K562 treated with DMSO at 1 percent for 48 hours (cell line): ENCODE measurements around the gene SEMA6C. TPM values are rescaled to one million over a fixed set of nuclear protein-coding genes. Genes with fewer than 3 reads are reported as not detected.

Experiments
- total RNA-seq: library from RNA; unstranded; fragments of 300-600 nt; gene quantifications from 2 replicates; pipeline ENCODE4 v1.2.3, GENCODE V29; 2022; ENCODE audit warnings: low replicate concordance; ENCODE audit errors: extremely low read depth

Gene SEMA6C, protein sequence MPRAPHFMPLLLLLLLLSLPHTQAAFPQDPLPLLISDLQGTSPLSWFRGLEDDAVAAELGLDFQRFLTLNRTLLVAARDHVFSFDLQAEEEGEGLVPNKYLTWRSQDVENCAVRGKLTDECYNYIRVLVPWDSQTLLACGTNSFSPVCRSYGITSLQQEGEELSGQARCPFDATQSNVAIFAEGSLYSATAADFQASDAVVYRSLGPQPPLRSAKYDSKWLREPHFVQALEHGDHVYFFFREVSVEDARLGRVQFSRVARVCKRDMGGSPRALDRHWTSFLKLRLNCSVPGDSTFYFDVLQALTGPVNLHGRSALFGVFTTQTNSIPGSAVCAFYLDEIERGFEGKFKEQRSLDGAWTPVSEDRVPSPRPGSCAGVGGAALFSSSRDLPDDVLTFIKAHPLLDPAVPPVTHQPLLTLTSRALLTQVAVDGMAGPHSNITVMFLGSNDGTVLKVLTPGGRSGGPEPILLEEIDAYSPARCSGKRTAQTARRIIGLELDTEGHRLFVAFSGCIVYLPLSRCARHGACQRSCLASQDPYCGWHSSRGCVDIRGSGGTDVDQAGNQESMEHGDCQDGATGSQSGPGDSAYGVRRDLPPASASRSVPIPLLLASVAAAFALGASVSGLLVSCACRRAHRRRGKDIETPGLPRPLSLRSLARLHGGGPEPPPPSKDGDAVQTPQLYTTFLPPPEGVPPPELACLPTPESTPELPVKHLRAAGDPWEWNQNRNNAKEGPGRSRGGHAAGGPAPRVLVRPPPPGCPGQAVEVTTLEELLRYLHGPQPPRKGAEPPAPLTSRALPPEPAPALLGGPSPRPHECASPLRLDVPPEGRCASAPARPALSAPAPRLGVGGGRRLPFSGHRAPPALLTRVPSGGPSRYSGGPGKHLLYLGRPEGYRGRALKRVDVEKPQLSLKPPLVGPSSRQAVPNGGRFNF
- total RNA-seq = not detected in 2 replicates

DNA sequence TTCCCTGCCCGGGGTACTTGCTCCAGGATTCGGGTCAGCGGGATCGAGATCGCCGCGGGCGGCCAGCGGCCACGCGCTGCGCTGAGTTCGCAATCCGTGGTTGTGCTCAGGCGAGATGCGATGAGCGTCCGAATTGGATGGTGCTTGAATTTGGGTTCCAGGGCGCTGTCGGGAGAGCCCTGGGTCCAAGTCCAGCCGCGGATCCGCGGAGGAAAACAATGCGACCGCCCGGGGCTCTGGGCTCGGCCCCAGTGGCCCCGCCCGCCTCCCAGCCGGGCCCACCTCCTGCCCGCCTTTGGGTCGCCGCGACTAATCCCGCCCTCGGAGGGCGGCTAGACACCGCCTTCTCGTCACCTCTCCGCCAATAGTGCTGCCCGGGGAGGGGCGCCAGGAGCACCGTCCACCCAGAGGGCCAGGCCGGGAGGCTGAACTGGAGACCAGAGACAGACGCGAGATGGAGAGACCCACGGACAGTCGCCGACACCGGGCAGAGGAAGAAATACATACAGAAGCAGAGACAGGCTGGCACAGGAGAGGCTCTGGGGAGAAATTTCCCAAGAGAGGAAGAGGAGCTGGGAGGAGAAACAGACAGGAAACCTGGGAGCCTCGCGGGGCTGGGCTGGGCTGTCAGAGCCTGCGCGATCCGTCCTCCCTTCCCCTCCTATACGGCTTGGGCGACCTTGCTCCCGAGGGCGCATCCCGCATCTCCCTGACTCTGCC lies at the start of gene SEMA6C:
Gene SEMA6C (minus strand): TSS at position 220 of the 720 bp plus-strand sequence. CDS start 4,010 bp downstream, outside the sequence.

DNA sequence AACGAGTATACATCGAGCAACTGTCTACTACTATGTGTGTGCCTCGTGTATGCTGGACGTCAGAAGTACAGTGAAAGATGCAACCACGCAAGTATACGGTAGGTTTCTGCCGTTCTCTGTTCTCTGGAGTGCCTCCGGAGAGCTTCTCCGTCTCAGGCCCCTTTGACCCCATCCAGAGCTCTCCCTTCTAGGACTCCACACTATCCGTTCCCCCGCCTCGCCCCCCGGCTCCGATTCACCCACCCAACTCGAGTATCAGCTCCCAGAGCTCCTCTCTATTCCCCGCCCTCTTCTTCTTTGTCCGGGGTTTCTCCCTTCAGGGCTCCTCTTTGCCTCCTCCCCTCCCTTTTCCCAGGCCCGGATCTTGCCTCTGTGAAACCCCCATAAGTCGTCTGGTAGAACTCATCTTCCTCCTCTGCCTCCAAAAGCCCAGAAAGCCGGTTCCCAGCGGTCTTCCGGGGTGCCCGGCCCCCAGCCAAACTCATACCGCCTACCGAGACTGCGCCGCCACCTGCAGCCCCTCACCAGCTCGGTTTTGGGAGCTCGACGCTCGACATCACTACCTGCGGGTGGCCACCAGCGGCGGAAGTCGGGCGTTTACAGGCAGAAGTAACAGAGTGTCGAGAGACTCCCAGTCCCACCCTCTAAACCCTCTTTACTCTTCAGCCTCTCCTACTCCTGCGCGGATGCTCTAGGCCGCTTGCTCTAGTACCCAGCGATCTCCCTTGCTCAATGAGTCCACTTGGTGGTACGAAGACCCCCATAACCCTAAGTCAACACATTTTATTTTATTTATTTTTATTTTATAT lies 43.4 kb upstream of the SEMA6C start, which contains the start of gene VPS72:
Gene VPS72 (minus strand): TSS at position 561 of the 809 bp plus-strand sequence. CDS start 76 bp downstream, at position 485.

GRCh38 chr1:151175863-151176262 lies 29.4 kb upstream of the SEMA6C start, which contains the start of gene TMOD4:
TMOD4 (minus strand) TSS chr1:151175981; CDS start chr1:151174875, 1,106 bp downstream.

GRCh38 chr1:151165738-151166504 lies 19.5 kb upstream of the SEMA6C start, which contains the start of the genes LYSMD1 and SCNM1:
LYSMD1 (minus strand) TSS chr1:151165902; CDS start chr1:151165258, 644 bp downstream.
SCNM1 (plus strand) TSS chr1:151166144; CDS start chr1:151166153, 9 bp downstream.

DNA sequence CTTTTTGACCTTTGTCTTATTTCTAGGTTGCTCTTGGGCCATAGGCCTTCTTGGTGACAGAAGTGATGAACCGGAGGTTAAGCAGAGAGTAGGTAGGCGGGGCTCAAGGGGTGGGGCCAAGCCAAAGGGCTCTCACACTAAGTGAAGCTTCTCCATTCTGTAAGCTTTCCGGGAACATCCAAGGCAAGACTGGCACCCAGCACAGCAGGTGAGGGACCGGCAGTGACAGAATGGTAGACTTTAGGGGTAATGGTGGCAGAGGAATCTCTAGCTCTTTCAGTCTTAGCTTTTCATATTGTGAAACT lies 10.0 kb upstream of the SEMA6C start, which contains the start of gene TNFAIP8L2:
Gene TNFAIP8L2 (plus strand): TSS at position 135 of the 305 bp plus-strand sequence. CDS start 2,049 bp downstream, outside the sequence.

Other genes with a start within 250 kb of the SEMA6C start
- not detected in 2 replicates for gene SETDB1, start 220.3 kb downstream of the SEMA6C start, total RNA-seq
- 153 TPM in 1 of 2 replicates, not detected in the other for gene CERS2, start 171.8 kb downstream of the SEMA6C start, total RNA-seq
- not detected in 2 replicates for gene ANXA9, start 164.3 kb downstream of the SEMA6C start, total RNA-seq
- gene MINDY1, start 139.7 kb downstream of the SEMA6C start, total RNA-seq = not detected in 2 replicates
- gene PRUNE1, start 138.2 kb downstream of the SEMA6C start, total RNA-seq = not detected in 2 replicates
- gene BNIPL, start 110.0 kb downstream of the SEMA6C start, total RNA-seq = not detected in 2 replicates
- not detected in 2 replicates for gene C1orf56, start 98.9 kb downstream of the SEMA6C start, total RNA-seq
- not detected in 2 replicates for gene CDC42SE1, start 87.0 kb downstream of the SEMA6C start, total RNA-seq
- gene MLLT11, start 86.2 kb downstream of the SEMA6C start, total RNA-seq = not detected in 2 replicates
- not detected in 2 replicates for gene GABPB2, start 75.9 kb downstream of the SEMA6C start, total RNA-seq
- not detected in 2 replicates for gene TNFAIP8L2, start 10.0 kb upstream of the SEMA6C start, total RNA-seq
- gene LYSMD1, start 19.3 kb upstream of the SEMA6C start, total RNA-seq = not detected in 2 replicates
- gene SCNM1, start 19.5 kb upstream of the SEMA6C start, total RNA-seq = not detected in 2 replicates
- gene TMOD4, start 29.4 kb upstream of the SEMA6C start, total RNA-seq = not detected in 2 replicates
- gene VPS72, start 43.6 kb upstream of the SEMA6C start, total RNA-seq = not detected in 2 replicates
- not detected in 2 replicates for gene PIP5K1A, start 51.9 kb upstream of the SEMA6C start, total RNA-seq
- gene PSMD4, start 108.1 kb upstream of the SEMA6C start, total RNA-seq = not detected in 2 replicates
- gene ZNF687, start 135.7 kb upstream of the SEMA6C start, total RNA-seq = not detected in 2 replicates
- gene PI4KB, start 180.8 kb upstream of the SEMA6C start, total RNA-seq = not detected in 2 replicates
- not detected in 2 replicates for gene RFX5, start 200.6 kb upstream of the SEMA6C start, total RNA-seq
- gene SELENBP1, start 226.1 kb upstream of the SEMA6C start, total RNA-seq = not detected in 2 replicates